Measurements from ENCODE around the gene TEF. TPM values are rescaled to one million over a fixed set of nuclear protein-coding genes. Genes with fewer than 3 reads are reported as not detected.

The TEF gene
- total and polyA plus RNA-seq, 2 donors (not counting 1 experiment from before 2014, with no cell fraction given), result 9.0 to 22.5 TPM

GRCh38 chr22:41387341-41387740 is 5.6 kb downstream of the TEF start:
- no peak for DNase-seq (ENCODE audit: low read depth in 2 of 2)
- no peaks in the 10 kb centered on the region for H3K27me3 ChIP-seq (ENCODE audit: control insufficient read depth, insufficient read depth, low read length)
- no peak overlapping the region for H3K27ac ChIP-seq (ENCODE audit: insufficient read depth, low read length)
- H3K9ac ChIP-seq (ENCODE audit: insufficient read depth, low read length), result no peak overlapping the region
- no peaks in the 10 kb centered on the region for H4K20me1 ChIP-seq (ENCODE audit: control insufficient read depth, extremely low read depth, insufficient read depth, low read length)
- no peak overlapping the region for H3K4me2 ChIP-seq (ENCODE audit: extremely low read depth, insufficient read depth, low read length)
- H3K4me3 ChIP-seq (replicated peaks in 1 of 4; ENCODE audit: control extremely low read depth in 1 of 4, insufficient read depth in 1 of 4, low read depth in 3 of 4, low read length in 4 of 4), result no peak overlapping the region
- no peak overlapping the region for H2AFZ ChIP-seq (ENCODE audit: low read length)
- H3K4me1 ChIP-seq (ENCODE audit: control insufficient read depth, extremely low read depth, insufficient read depth, low read length), result no peaks in the 10 kb centered on the region
- H3K79me2 ChIP-seq (ENCODE audit: control insufficient read depth, insufficient read depth, low read length), result peaks cover 4% of the 10 kb centered on the region
- no peaks in the 10 kb centered on the region for H3K9me3 ChIP-seq (ENCODE audit: control insufficient read depth, insufficient read depth, low read depth, low read length)
- H3K36me3 ChIP-seq (ENCODE audit: control insufficient read depth, insufficient read depth, low read length), result peaks cover 8% of the 10 kb centered on the region
- no peak for TF ChIP-seq EZH2 (IDR thresholded peaks at IDR 0.05; ENCODE audit: low read length, missing control alignments)
- TF ChIP-seq, protein P1, sequence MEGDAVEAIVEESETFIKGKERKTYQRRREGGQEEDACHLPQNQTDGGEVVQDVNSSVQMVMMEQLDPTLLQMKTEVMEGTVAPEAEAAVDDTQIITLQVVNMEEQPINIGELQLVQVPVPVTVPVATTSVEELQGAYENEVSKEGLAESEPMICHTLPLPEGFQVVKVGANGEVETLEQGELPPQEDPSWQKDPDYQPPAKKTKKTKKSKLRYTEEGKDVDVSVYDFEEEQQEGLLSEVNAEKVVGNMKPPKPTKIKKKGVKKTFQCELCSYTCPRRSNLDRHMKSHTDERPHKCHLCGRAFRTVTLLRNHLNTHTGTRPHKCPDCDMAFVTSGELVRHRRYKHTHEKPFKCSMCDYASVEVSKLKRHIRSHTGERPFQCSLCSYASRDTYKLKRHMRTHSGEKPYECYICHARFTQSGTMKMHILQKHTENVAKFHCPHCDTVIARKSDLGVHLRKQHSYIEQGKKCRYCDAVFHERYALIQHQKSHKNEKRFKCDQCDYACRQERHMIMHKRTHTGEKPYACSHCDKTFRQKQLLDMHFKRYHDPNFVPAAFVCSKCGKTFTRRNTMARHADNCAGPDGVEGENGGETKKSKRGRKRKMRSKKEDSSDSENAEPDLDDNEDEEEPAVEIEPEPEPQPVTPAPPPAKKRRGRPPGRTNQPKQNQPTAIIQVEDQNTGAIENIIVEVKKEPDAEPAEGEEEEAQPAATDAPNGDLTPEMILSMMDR (conservative IDR thresholded peaks at IDR 0.05 in 1 of 2, IDR thresholded peaks at IDR 0.05 in 1 of 2; ENCODE audit: low read depth in 1 of 2, low read length in 2 of 2), result no peak

DNA sequence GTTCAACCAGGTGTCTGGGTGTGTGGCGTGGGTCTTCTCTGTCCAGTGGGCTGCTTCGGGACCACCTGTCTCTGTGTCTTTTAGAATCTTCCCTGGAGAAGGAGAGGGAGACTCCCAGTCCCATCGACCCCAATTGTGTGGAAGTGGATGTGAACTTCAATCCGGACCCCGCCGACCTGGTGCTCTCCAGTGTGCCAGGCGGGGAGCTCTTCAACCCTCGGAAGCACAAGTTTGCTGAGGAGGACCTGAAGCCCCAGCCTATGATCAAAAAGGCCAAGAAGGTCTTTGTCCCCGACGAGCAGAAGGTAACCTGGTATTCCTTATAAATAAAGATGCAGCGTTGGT is 12.2 kb downstream of the TEF start:
- Histone ChIP-seq H3K27ac (ENCODE audit: insufficient read depth, low read length) (no peak overlapping the region), H3K27me3 (ENCODE audit: control insufficient read depth, insufficient read depth, low read length) (no peaks in the 10 kb centered on the region), H3K36me3 (ENCODE audit: control insufficient read depth, insufficient read depth, low read length) (peaks cover 7% of the 10 kb centered on the region), H4K20me1 (ENCODE audit: control insufficient read depth, extremely low read depth, insufficient read depth, low read length) (no peaks in the 10 kb centered on the region), H3K9me3 (ENCODE audit: control insufficient read depth, insufficient read depth, low read depth, low read length) (no peaks in the 10 kb centered on the region), H3K4me2 (ENCODE audit: extremely low read depth, insufficient read depth, low read length) (peak overlapping the region; percentile 13), H3K4me1 (ENCODE audit: control insufficient read depth, extremely low read depth, insufficient read depth, low read length) (no peaks in the 10 kb centered on the region), H3K79me2 (ENCODE audit: control insufficient read depth, insufficient read depth, low read length) (no peaks in the 10 kb centered on the region), H2AFZ (ENCODE audit: low read length) (no peak overlapping the region), H3K9ac (ENCODE audit: insufficient read depth, low read length) (no peak overlapping the region), H3K4me3 (replicated peaks in 1 of 4; ENCODE audit: control extremely low read depth in 1 of 4, insufficient read depth in 1 of 4, low read depth in 3 of 4, low read length in 4 of 4) (no peak overlapping the region)
- TF ChIP-seq, protein P1 (conservative IDR thresholded peaks at IDR 0.05 in 1 of 2, IDR thresholded peaks at IDR 0.05 in 1 of 2; ENCODE audit: low read depth in 1 of 2, low read length in 2 of 2), result no peak
- no peak for TF ChIP-seq EZH2 (IDR thresholded peaks at IDR 0.05; ENCODE audit: low read length, missing control alignments)
- DNase-seq (ENCODE audit: low read depth in 2 of 2), result no peak

DNA sequence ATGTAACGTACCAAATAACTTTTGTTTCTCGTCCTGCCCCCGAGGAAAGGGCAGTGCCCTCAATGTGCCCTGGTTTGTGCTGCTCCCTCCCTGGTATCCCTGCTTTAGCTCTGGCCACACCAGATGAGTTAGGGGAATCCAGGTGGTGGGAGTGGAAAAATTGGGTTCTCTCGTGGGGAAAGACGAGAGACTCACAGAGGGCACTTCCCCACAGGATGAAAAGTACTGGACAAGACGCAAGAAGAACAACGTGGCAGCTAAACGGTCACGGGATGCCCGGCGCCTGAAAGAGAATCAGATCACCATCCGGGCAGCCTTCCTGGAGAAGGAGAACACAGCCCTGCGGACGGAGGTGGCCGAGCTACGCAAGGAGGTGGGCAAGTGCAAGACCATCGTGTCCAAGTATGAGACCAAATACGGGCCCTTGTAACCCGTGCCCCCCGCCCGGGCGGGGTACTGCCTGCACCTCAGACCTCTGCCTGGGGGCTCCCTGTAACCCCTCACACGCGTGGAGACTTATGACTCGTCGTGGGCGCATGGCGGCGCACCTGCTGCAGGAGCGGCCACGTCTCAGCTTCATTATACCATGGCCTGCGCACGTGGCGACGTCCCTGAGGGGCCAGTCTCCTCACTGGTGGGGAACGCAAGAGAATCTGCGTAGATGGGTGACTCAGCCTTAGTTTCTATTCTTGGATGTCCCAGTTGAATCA is 13.9 kb downstream of the TEF start:
- H3K36me3 ChIP-seq (ENCODE audit: control insufficient read depth, insufficient read depth, low read length), result peaks cover 5% of the 10 kb centered on the region

More for the DNA sequence above, 13.9 kb downstream of the TEF start:
- no peaks in the 10 kb centered on the region for H3K27me3 ChIP-seq (ENCODE audit: control insufficient read depth, insufficient read depth, low read length)
- H3K79me2 ChIP-seq (ENCODE audit: control insufficient read depth, insufficient read depth, low read length), result no peaks in the 10 kb centered on the region
- H2AFZ ChIP-seq (ENCODE audit: low read length), result no peak overlapping the region
- no peaks in the 10 kb centered on the region for H3K4me1 ChIP-seq (ENCODE audit: control insufficient read depth, extremely low read depth, insufficient read depth, low read length)
- no peaks in the 10 kb centered on the region for H4K20me1 ChIP-seq (ENCODE audit: control insufficient read depth, extremely low read depth, insufficient read depth, low read length)
- H3K9ac ChIP-seq (ENCODE audit: insufficient read depth, low read length), result no peak overlapping the region
- no peak overlapping the region for H3K4me3 ChIP-seq (replicated peaks in 1 of 4; ENCODE audit: control extremely low read depth in 1 of 4, insufficient read depth in 1 of 4, low read depth in 3 of 4, low read length in 4 of 4)
- H3K27ac ChIP-seq (ENCODE audit: insufficient read depth, low read length), result no peak overlapping the region
- DNase-seq (ENCODE audit: low read depth in 2 of 2), result no peak
- H3K9me3 ChIP-seq (ENCODE audit: control insufficient read depth, insufficient read depth, low read depth, low read length), result no peaks in the 10 kb centered on the region
- no peak overlapping the region for H3K4me2 ChIP-seq (ENCODE audit: extremely low read depth, insufficient read depth, low read length)
- no peak for TF ChIP-seq EZH2 (IDR thresholded peaks at IDR 0.05; ENCODE audit: low read length, missing control alignments)
- TF ChIP-seq, protein P1 (conservative IDR thresholded peaks at IDR 0.05 in 1 of 2, IDR thresholded peaks at IDR 0.05 in 1 of 2; ENCODE audit: low read depth in 1 of 2, low read length in 2 of 2), result no peak

Data from fibroblast of lung (primary cell).